ENCODE results near the gene GPRASP2.

The GPRASP2 gene

DNA sequence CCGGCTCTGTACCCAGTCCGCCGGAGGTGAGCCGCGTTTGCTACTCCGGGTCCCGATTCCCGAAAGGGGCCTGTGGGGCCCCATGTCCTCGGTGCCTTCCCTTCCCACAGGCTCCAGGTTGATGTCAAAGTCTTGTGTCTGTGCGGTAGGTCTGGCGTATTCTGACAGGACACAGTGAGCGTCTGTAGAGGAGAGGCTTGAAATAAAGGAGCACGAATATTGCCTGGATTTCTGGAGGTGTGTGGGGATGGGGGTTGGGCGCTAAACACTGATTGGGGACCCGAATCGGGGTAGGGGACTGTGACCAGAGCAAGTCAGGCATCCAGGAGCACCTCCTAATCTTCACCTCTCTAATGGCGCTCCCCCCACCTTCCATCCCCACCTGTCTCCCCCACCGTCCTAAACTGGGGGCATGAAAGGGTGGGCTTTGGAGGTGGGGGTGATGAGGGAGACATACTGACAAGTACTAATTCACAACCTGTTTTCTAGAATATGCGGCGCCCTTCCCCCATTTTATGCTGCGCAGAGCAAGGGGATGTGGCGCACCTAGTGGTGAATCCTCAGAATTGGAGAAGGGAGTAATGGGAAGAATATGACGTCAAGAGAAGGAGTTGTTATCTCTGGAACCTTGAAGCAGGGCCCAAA lies 855 bp downstream of the GPRASP2 start:
- H3K4me3 ChIP-seq (ENCODE audit: insufficient read depth, low read length, poor library complexity, severe bottlenecking): no peak overlapping the region
- H3K27me3 ChIP-seq (ENCODE audit: low read length): no peaks in the 10 kb centered on the region
- H3K79me2 ChIP-seq (ENCODE audit: insufficient read depth, low read length): no peaks in the 10 kb centered on the region
- no peak overlapping the region for H2AFZ ChIP-seq (ENCODE audit: low read depth, low read length, severe bottlenecking)
- H3K9ac ChIP-seq (ENCODE audit: low read length): no peak overlapping the region
- H3K4me2 ChIP-seq (ENCODE audit: low read depth, low read length, poor library complexity, severe bottlenecking): no peak overlapping the region
- no peaks in the 10 kb centered on the region for H3K36me3 ChIP-seq (ENCODE audit: low read length)
- no peaks in the 10 kb centered on the region for H4K20me1 ChIP-seq (ENCODE audit: low read depth, low read length)
- TF ChIP-seq, protein P1, sequence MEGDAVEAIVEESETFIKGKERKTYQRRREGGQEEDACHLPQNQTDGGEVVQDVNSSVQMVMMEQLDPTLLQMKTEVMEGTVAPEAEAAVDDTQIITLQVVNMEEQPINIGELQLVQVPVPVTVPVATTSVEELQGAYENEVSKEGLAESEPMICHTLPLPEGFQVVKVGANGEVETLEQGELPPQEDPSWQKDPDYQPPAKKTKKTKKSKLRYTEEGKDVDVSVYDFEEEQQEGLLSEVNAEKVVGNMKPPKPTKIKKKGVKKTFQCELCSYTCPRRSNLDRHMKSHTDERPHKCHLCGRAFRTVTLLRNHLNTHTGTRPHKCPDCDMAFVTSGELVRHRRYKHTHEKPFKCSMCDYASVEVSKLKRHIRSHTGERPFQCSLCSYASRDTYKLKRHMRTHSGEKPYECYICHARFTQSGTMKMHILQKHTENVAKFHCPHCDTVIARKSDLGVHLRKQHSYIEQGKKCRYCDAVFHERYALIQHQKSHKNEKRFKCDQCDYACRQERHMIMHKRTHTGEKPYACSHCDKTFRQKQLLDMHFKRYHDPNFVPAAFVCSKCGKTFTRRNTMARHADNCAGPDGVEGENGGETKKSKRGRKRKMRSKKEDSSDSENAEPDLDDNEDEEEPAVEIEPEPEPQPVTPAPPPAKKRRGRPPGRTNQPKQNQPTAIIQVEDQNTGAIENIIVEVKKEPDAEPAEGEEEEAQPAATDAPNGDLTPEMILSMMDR (IDR thresholded peaks at IDR 0.05; ENCODE audit: insufficient read depth, low read length, poor library complexity, severe bottlenecking): no peak
- no peaks in the 10 kb centered on the region for H3K9me3 ChIP-seq (ENCODE audit: insufficient read depth, low read length)
- no peaks in the 10 kb centered on the region for H3F3A ChIP-seq (ENCODE audit: insufficient read depth)
- H3K9me2 ChIP-seq (replicated peaks; ENCODE audit: insufficient read depth, low read length): no peaks in the 10 kb centered on the region
- H3K27ac ChIP-seq (ENCODE audit: low read depth, low read length): no peak overlapping the region

DNA sequence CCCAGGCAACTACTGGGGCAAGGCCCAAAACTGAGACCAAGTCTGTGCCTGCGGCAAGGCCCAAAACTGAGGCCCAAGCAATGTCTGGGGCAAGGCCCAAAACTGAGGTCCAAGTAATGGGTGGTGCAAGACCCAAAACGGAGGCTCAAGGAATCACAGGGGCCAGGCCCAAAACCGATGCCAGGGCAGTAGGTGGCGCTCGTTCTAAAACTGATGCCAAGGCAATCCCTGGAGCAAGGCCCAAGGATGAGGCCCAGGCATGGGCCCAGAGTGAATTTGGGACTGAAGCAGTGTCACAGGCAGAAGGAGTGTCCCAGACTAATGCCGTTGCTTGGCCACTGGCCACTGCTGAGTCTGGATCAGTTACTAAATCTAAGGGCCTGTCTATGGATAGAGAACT lies 2.7 kb downstream of the GPRASP2 start:
- Histone ChIP-seq H2AFZ (ENCODE audit: low read depth, low read length, severe bottlenecking) (no peak overlapping the region), H3K27me3 (ENCODE audit: low read length) (no peaks in the 10 kb centered on the region), H3K4me2 (ENCODE audit: low read depth, low read length, poor library complexity, severe bottlenecking) (no peak overlapping the region), H4K20me1 (ENCODE audit: low read depth, low read length) (no peaks in the 10 kb centered on the region), H3K36me3 (ENCODE audit: low read length) (no peaks in the 10 kb centered on the region), H3K79me2 (ENCODE audit: insufficient read depth, low read length) (no peaks in the 10 kb centered on the region), H3K9ac (ENCODE audit: low read length) (no peak overlapping the region), H3K9me3 (ENCODE audit: insufficient read depth, low read length) (no peaks in the 10 kb centered on the region), H3K9me2 (replicated peaks; ENCODE audit: insufficient read depth, low read length) (no peaks in the 10 kb centered on the region), H3K27ac (ENCODE audit: low read depth, low read length) (no peak overlapping the region), H3K4me3 (ENCODE audit: insufficient read depth, low read length, poor library complexity, severe bottlenecking) (no peak overlapping the region), H3F3A (ENCODE audit: insufficient read depth) (no peaks in the 10 kb centered on the region)
- no peak for TF ChIP-seq EZH2phosphoT487 (conservative IDR thresholded peaks at IDR 0.05; ENCODE audit: low read length)
- TF ChIP-seq, protein P1 (IDR thresholded peaks at IDR 0.05; ENCODE audit: insufficient read depth, low read length, poor library complexity, severe bottlenecking): no peak

DNA sequence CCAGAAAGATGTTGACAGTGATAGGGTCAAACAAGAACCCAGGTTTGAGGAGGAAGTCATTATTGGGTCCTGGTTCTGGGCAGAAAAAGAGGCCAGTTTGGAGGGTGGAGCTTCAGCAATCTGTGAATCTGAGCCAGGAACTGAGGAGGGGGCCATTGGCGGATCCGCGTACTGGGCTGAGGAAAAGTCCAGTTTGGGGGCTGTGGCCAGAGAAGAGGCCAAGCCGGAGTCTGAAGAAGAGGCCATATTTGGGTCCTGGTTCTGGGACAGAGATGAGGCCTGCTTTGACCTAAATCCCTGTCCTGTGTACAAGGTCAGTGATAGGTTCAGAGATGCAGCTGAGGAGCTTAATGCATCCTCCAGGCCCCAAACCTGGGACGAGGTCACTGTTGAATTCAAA lies 3.7 kb downstream of the GPRASP2 start:
- H3K9me3 ChIP-seq (ENCODE audit: insufficient read depth, low read length): no peaks in the 10 kb centered on the region

More for the DNA sequence above, 3.7 kb downstream of the GPRASP2 start:
- Histone ChIP-seq H4K20me1 (ENCODE audit: low read depth, low read length) (no peaks in the 10 kb centered on the region), H3K27ac (ENCODE audit: low read depth, low read length) (no peak overlapping the region), H3K9ac (ENCODE audit: low read length) (no peak overlapping the region), H3F3A (ENCODE audit: insufficient read depth) (no peaks in the 10 kb centered on the region), H3K4me3 (ENCODE audit: insufficient read depth, low read length, poor library complexity, severe bottlenecking) (no peak overlapping the region), H3K36me3 (ENCODE audit: low read length) (no peaks in the 10 kb centered on the region), H3K27me3 (ENCODE audit: low read length) (no peaks in the 10 kb centered on the region), H3K4me2 (ENCODE audit: low read depth, low read length, poor library complexity, severe bottlenecking) (no peak overlapping the region), H3K9me2 (replicated peaks; ENCODE audit: insufficient read depth, low read length) (no peaks in the 10 kb centered on the region), H3K79me2 (ENCODE audit: insufficient read depth, low read length) (no peaks in the 10 kb centered on the region), H2AFZ (ENCODE audit: low read depth, low read length, severe bottlenecking) (no peak overlapping the region)
- no peak for TF ChIP-seq EZH2phosphoT487 (conservative IDR thresholded peaks at IDR 0.05; ENCODE audit: low read length)
- TF ChIP-seq, protein P1 (IDR thresholded peaks at IDR 0.05; ENCODE audit: insufficient read depth, low read length, poor library complexity, severe bottlenecking): no peak
